Measurements from ENCODE around the gene VMP1. TPM values are rescaled to one million over a fixed set of nuclear protein-coding genes. Genes with fewer than 3 reads are reported as not detected.

VMP1 gene
- total and polyA plus RNA-seq, 2 of the 13 experiments (the other 11 are each of a cell fraction or from before 2014, with no cell fraction given): 186 to 271 TPM

- TF ChIP-seq HMGXB4 (CRISPR knock-in tag; IDR thresholded peaks at IDR 0.05; ENCODE audit: borderline replicate concordance in 1 of 2, low read depth in 1 of 2) (peak in 1 of 2 experiments; percentile 22; a peak in 1 of 4 replicates), ZKSCAN8 (CRISPR knock-in tag; IDR thresholded peaks at IDR 0.05; ENCODE audit: borderline replicate concordance) (peak; percentile 99), TFDP1 (CRISPR knock-in tag; IDR thresholded peaks at IDR 0.05; ENCODE audit: borderline replicate concordance) (0 out of 2 replicates have a peak, but pooled peaks have one; percentile 10), NFIC (IDR thresholded peaks at IDR 0.05; ENCODE audit: low read length) (no peak; the same call in 1 of the 2 replicates), SP5 (CRISPR knock-in tag; IDR thresholded peaks at IDR 0.05; ENCODE audit: borderline replicate concordance, low read depth) (peak; percentile 24; the same call in 1 of the 2 replicates), ZNF205 (CRISPR knock-in tag; IDR thresholded peaks at IDR 0.05) (peak; percentile 55; the same call in 1 of the 2 replicates), MXD4 (CRISPR knock-in tag; IDR thresholded peaks at IDR 0.05) (0 out of 2 replicates have a peak, but pooled peaks have one; percentile 6), ZFX (CRISPR knock-in tag; IDR thresholded peaks at IDR 0.05; ENCODE audit: low read depth) (0 out of 2 replicates have a peak, but pooled peaks have one; percentile 5), ZNF749 (CRISPR knock-in tag; IDR thresholded peaks at IDR 0.05; ENCODE audit: borderline replicate concordance) (0 out of 2 replicates have a peak, but pooled peaks have one; percentile 26), RELA (CRISPR knock-in tag; IDR thresholded peaks at IDR 0.05) (no peak), ZFY (CRISPR knock-in tag; IDR thresholded peaks at IDR 0.05) (0 out of 2 replicates have a peak, but pooled peaks have one; percentile 33), GATAD2A (CRISPR knock-in tag; IDR thresholded peaks at IDR 0.05) (peak; percentile 70), ZNF687 (CRISPR knock-in tag; IDR thresholded peaks at IDR 0.05) (no peak), RXRB (CRISPR knock-in tag; IDR thresholded peaks at IDR 0.05; ENCODE audit: borderline replicate concordance) (peak; percentile 98), MIXL1 (CRISPR knock-in tag; IDR thresholded peaks at IDR 0.05) (0 out of 2 replicates have a peak, but pooled peaks have one; percentile 49), CEBPG (CRISPR knock-in tag; IDR thresholded peaks at IDR 0.05) (peak; percentile 69)
- TF ChIP-seq, protein P1, sequence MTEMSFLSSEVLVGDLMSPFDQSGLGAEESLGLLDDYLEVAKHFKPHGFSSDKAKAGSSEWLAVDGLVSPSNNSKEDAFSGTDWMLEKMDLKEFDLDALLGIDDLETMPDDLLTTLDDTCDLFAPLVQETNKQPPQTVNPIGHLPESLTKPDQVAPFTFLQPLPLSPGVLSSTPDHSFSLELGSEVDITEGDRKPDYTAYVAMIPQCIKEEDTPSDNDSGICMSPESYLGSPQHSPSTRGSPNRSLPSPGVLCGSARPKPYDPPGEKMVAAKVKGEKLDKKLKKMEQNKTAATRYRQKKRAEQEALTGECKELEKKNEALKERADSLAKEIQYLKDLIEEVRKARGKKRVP (CRISPR knock-in tag; IDR thresholded peaks at IDR 0.05): peak in 1 of 2 experiments; percentile 56; a peak in 1 of 4 replicates
- TF ChIP-seq, protein P2, sequence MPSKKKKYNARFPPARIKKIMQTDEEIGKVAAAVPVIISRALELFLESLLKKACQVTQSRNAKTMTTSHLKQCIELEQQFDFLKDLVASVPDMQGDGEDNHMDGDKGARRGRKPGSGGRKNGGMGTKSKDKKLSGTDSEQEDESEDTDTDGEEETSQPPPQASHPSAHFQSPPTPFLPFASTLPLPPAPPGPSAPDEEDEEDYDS (CRISPR knock-in tag; IDR thresholded peaks at IDR 0.05): peak; percentile 67; the same call in 1 of the 2 replicates
- TF ChIP-seq, protein P3, sequence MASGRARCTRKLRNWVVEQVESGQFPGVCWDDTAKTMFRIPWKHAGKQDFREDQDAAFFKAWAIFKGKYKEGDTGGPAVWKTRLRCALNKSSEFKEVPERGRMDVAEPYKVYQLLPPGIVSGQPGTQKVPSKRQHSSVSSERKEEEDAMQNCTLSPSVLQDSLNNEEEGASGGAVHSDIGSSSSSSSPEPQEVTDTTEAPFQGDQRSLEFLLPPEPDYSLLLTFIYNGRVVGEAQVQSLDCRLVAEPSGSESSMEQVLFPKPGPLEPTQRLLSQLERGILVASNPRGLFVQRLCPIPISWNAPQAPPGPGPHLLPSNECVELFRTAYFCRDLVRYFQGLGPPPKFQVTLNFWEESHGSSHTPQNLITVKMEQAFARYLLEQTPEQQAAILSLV (CRISPR knock-in tag; IDR thresholded peaks at IDR 0.05; ENCODE audit: borderline replicate concordance): no peak
Measured at GRCh38 chr17:59845595-59846393, 138.3 kb downstream of the VMP1 start (continued).
